ENCODE results near the gene RILP.

Gene RILP

DNA sequence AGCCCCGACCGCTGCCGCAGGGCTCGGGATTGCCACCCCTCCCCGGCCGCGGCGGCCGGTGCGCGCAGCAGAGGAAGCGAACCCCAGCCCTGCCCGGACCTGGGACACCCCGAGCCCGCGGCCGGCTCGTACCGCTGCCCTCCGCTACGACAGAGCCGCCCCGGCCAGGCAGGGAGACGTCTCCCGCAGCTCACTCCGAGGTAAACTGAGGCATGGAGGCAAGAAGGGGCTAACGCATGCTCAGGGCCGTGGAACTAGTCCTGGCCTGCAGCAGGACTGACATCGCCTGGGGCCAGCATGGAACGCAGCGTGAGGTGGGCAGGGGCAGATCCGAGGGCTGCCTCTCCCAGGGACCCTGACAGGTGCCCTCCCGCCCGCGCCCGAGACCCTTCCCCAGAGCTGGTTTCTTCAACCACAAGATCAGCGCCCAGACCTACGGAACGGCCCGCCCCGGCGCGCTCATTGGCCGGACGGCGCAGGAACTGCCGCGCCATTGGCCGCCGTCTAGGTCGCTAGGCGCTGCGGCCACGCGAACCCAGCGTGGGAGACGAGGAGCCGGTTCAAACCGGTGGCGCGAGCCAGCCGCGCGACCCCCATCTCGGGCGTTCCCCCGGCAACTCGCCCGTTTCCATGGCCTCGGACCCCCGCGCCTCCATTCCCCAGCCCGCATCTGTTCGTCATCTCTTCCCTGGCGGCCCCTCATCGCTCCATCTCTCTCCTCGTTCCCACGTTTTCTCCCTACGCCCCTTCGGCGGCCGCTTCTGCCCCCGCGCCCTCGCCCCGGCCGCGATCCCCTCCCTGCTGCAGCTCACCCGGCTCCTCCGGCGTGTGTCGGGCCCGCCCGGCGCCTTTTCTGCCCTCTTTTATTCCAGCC is 21.4 kb downstream of the RILP start, which contains the start of gene SLC43A2:
Gene SLC43A2 (minus strand): TSS at position 853 of the 874 bp plus-strand sequence. CDS start 960 bp downstream, outside the sequence.
- DNase-seq, result peak; percentile 93

DNA sequence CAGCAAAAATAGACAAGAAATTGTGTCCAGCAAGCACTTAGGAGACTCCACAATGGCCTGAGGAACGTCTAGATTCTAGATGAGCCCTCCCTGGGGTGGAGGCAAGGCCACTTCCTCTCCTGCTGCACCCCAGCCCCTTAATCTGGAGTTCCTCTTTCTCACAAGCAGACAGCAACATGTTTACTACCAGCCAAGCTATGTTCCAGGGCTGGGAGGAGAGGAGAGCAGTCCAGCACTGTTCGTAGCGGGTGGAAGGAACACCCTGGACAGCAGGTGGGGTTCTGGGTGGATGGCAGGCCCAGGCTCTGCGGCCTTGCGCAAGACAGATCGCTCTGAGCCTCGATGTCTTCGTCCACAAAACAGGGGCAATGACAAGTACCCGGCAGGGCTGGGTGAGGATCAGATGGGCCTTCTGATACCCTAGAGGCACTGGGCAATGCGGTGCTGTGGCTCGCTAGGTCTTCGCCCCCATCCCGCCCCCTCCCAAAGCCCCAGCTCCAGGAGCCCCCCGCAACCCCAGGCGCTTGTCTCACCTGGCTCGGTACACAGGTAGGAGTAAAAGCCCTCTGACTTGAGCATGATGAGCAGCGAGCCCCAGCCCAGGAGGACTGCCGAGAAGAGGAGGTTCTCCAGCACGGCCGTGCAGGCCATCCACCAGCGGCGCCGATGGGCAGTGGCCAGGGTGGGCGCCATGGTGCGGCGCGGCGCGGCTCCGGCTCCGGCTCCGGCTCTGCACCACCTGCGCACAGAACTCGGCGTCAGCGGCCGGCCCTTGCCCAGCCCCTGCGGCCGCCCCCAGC is 22.3 kb downstream of the RILP start:
- peak; percentile 37 for DNase-seq

DNA sequence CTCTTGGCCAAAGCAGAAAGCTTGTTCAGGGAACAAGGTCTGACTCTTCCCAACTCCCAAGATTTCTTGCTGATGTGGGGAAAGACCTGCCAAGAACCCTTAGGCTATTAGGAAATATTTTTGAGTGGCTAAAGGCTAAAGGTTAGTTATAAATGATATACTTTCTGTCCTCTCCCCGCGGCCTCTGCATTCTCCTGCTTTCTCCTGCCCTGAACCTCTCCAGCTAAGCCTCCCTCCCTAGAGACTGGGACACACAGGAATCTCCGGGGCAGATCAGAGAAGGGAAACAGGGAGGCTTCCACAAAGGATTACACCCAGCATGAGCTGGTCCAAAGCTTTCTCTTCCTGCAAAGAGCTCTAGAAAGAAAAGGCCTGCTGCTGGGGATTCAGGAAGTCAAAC is 23.3 kb downstream of the RILP start:
- DNase-seq, result no peak

DNA sequence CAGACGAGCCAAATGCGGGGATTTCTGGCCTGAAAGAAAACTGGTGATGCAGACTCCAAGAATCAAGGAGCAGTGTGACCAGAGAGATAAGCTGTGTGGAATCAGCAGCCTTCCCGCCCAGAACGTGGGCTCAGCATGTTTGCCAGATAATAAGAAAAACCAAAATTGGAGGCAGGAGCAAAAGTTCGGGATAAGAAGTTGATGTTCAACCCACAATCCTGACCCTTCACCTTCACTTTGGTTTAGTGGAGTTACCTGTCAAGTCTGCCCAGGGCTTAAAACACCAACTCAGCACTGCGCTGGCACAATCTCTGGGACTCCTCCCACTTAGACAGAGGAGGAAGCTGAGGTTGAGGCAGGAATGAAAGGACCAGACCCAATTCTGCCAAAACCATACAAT is 24.1 kb downstream of the RILP start:
- no peak for DNase-seq

DNA sequence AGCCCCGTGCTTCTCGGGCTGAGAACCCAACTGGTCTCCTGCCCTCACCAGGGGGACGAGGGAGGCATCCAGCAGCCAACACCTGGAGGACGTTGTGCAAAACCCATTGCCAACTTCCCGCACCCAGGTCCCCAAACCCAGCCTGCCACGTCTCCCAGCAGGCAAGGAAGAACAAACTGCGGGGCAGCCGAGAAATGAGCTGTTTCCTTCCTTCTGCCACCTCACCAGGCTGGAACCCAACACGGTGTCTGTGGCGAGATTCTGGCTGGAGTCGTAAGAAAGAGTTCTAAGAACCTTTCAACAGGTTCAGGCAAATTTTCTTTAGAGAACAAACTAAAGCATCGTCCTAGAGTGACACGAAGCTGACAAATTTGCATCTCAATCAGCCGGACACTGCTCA is 24.6 kb downstream of the RILP start:
- DNase-seq, result no peak

DNA sequence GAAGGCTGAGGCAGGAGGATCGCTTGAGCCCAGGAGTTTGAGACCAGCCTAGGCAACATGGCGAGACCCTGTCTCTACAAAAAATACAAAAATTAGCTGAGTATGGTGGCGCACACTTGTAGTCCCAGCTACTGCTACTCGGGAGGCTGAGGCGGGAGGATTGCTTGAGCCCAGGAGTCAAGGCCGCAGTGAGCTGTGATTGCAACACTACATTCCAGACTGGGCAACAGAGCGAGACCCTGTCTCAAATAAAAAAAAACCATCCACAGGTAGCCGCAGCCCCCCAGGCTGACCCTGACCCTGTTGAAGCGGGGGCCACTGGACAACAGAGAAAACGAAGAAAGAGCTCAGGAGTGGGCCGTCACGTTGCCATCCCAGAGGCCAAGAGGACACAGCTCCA is 25.0 kb downstream of the RILP start:
- DNase-seq, result no peak

DNA sequence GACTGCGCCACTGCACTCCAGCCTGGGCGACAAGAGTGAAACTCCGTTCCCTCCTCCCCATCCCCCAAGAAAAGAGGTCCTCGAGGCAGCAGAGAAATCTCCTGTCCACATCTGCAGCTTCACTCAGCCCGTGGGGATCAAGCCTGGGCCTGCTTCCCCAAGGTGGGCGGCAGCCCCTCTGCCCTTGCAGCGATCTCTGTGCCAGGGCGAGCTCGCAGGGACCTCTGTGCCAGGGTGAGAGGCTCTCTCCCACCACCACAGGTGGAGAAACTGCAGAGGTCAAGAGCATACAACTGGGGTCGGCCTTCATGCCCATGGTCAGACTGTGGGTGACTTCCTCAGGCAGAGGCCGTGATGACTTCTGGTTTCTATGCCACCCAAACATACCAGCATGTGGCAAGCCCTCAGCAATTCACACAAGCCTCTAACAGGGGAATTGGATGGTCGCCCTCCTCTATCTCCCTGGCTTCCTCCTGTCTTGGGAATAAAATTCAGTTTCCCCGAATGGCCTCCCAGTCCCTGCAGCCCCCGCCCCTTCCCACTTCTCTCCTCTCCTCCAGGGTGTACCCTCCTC is 26.5 kb downstream of the RILP start:
- no peak for DNase-seq

DNA sequence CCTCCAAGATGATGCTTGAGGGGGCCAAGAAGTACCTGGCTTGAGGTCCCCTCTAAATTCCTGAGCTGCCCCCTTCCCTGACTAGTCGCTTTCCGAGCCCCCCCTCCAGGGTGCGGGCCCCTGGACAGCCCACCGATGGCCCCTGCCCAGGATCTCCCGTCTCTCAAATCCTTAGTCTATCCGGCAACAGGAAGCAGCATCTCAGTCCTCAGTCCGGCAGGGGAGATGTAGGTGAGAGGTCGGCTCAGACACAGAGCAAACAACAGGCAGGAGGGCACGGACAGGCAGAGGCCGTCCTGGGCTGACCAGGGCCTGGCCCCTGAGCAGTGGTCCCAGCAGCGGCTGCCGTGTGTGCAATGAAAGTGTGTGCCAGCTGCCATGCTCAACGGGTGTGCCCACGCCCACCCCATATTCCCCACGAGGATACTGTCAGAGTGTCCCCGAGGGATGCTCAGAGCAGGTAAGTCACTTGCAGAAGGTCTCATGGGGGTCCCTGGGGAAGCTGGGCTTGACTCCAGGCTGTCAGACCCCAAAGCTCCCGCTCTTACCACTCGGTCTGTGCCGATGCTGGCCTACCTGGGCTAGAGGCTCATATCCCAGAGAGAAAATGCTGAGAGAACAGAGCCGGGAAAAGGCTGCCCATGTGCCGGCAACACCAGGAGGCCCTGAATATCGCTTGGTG is 28.3 kb downstream of the RILP start:
- DNase-seq, result no peak

DNA sequence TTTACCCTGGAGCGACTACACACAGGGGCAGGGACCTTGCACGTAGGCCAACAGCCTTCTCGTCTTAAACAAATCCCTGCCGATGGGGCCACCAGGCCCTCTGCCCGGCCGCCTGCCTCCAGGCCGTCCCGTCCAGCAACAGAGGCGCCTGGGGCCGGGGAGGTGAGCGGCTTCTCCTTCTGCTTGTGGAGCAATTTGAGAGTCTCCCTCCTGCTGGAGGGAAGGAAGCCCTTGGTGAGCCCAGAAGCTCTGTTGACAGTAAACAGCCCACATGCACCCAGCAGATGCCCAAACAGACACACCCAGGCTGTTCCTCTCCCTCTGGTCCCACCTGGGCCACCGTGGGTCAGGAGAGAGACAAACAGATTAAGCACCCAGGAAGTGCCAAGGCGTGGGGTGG is 29.2 kb downstream of the RILP start:
- DNase-seq, result no peak

DNA sequence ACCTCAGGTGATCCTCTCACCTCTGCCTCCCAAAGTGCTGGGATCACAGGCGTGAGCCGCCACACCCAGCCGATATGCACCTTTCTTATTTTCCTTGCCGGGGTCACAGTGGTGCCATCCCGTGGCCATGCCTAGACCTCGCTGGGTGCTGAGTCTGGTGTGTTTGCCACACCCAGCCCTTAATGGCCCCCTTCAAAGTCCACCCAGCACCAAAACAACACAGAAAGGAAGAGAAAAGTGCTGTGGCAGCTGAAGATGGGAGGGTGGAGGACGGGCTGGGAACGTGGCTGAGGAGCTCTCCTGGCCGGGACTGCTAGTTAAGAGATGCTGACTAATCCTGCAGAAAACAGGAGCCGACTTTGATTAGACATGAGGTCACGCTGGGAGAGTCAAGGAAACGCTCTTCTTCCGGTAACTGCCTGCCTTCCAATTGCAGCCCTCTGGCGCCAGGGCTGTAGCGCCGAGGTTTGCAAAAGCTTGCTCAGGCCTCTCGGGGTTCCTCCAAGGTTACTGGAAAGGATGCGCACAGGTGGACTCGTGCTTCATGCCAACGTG is 32.0 kb downstream of the RILP start:
- DNase-seq, result no peak

DNA sequence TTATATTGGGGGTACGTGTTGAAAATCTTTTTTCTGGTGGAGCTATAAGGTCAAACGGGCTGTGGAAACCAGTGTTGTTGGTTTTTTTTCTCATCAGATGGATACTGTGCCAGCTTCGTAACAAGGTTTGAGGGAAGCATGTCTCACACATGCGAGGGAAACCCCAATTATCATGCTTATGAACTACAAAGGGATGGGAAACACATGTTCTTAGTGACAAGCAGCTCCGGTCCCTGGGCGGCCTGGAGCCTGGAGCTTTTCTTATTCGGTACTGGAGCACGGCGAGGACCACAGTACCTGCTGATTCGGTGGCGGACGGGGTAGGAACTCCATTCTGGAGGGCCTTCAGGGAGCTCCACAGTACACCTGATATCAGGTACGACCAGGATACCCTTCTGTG is 33.6 kb downstream of the RILP start:
- no peak for DNase-seq

DNA sequence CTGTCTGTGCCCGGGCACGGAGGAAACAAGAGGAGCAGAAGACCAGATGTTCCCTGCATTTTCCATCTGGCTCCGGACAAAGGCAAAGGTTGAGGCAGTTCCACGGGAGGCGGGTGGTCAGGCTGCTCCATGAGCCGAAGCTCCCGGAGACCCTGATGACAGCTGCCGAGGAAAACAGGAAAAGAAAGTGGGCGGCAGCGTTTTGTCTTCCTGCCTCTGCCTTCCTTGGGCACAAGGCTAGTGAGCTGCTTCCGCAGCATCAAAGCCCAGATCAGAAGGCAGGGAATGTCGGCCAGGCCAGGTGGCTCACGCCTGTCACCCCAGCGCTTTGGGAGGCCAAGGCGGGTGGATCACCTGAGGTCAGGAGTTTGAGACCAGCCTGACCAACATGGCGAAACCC is 37.3 kb downstream of the RILP start:
- no peak for DNase-seq

DNA sequence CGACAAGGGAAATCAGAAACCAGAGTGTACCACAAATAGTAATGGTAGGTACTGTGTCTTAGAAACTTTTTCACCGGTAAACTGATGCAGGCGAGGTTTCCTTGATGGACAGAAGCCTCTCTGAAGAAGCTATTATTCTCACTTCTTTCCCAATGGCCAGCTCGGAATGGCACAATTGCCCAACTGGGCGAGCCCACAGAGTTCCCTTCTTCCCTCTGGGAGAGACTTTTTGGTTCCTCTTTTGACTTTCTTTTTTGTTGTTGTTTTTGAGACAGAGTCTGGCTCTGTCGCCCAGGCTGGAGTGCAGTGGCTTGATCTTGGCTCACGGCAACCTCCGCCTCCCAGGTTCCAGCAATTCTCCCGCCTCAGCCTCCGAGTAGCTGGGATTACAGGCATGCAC is 38.0 kb downstream of the RILP start:
- DNase-seq, result no peak

DNA sequence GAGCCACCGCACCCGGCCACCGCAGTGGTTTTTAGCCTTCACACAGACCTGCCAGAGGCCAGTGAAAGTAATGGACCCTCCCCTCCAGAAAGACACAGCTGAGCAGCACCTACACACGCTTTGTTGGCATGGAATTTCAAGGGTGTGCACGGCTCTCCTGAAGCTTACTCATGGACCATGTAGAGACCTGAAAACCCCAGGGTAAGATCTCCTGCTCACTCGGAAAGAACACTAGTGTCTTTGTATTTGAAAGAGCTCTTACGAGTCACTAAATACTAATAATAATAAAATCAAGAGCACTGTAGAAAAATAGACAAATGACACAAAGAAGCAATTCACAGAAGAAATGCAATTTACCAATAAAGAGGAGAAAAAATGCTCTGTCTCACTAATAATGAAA is 41.0 kb downstream of the RILP start:
- DNase-seq, result no peak

DNA sequence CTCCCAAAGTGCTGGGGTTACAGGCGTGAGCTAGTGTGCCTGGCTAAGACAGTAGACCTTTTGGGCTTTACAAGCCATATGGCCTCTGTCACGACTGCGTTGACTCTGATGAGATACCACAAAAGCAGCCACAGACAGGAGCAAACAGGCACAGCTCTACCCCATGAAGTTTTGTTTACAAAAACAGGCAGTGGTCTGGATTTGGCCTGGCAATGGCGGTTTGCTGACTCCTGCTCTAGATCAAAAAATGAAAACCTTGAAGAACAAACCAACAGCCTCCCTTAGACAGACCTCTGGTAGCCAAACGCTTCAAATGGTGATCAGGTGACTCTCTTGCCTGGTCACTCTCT is 41.7 kb downstream of the RILP start:
- no peak for DNase-seq

DNA sequence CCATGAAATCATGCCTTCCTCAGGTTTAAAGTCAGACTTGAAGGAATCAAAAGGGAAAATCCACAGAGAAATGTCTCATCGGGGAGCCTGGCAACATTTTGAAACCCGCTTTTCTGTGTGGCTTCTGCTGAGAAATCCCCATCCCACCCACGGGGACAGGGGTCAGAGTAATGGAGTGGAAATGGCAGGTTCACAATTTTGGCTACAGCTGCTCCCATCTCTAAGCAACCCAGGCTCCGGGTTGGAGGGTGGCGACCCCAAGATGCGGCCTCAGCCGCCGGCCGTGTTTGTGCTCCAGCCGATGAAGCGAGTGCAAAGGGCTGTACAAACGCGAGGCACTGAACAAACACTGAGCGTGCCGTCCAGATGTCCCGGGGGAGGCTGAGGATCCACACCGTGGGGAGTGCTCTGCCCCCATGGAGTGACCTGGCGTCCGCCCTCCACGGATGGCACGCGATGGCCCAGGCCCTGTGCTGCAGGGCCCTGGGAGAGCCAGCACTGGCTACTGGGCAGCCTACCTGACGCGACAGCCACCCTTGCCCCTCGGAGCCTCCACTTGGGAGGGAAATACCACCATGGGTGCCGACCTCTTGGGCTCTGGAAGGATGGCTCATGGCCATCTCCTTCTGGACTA is 43.2 kb downstream of the RILP start:
- DNase-seq, result no peak

DNA sequence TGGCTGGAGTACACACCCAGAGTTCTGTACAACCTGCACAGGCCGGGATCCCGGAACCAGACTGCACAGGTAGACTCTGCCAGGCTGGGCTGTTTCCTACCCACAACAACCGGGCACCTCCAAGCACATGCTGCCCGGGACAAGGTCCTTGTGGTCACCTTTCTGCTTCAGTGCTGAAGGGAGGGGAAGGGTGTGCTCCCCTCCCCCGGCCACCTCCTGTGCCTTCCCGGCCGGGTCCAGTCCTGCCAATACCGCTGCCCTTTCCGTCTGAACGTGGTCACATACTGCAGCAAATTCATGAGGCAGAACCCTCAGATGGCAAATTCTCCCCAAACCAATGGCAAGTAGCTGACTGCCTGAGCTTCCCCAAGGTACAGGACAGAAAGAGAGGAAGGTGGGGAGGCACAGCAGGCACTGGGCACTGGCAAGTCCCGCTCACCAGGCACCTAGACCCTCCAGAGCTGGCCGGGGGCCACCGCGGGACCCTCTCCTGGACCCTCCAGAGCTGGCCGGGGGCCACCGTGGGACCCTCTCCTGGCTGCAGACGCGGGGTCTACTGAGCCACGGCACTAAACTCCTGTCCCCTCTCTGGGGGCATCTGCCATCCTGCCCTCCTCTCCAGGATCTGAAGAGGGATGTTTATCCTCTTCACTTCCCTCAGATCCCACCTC is 43.9 kb downstream of the RILP start:
- no peak for DNase-seq

DNA sequence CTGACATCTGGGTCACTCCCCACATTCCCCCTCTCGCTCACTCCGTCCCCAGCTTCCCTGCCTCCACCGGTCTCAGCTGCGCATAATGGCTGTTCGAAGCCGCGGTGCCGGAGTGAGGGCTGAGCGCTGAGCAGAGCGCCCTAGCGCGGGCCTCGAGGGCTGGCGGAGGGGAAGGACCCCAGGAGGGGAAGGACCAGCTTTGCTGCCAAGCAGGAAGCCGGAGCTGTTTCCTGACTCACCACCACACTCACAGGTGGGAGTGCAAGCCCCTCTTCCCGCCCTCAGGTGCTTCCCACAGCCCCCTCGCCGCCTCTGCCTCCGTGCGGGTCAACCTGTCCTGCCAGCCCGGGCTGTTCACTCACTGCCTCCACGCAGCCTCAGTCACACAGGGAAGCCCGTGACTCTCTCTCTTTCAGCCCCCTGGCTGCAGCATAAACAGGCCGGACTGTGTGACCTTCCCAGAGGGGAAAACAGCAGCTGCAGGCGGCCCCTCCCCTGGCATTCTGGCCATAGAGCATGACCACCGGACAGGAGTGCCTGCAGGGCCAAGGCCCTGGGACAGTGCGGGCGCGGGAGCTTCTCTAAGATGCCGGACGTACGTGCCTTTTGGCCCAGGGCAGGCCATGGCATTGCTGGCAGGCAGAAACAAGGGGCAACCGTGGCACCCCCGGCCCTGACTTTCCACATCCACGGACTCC is 44.7 kb downstream of the RILP start:
- DNase-seq, result no peak

DNA sequence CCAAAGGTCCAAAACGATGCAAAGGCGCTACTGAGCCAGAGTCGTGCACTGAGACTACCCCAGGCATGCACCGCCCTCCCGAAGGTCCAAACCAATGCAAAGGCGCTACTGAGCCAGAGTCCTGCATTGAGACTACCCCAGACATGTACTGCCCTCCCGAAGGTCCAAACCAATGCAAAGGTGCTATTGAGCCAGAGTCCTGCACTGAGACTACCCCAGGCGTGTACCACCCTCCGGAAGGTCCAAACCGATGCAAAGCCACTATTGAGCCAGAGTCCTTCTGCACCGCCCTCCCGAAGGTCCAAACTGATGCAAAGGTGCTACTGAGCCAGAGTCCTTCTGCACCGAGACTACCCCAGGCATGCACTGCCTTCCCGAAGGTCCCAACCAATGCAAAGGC is 48.1 kb downstream of the RILP start:
- DNase-seq, result no peak

DNA sequence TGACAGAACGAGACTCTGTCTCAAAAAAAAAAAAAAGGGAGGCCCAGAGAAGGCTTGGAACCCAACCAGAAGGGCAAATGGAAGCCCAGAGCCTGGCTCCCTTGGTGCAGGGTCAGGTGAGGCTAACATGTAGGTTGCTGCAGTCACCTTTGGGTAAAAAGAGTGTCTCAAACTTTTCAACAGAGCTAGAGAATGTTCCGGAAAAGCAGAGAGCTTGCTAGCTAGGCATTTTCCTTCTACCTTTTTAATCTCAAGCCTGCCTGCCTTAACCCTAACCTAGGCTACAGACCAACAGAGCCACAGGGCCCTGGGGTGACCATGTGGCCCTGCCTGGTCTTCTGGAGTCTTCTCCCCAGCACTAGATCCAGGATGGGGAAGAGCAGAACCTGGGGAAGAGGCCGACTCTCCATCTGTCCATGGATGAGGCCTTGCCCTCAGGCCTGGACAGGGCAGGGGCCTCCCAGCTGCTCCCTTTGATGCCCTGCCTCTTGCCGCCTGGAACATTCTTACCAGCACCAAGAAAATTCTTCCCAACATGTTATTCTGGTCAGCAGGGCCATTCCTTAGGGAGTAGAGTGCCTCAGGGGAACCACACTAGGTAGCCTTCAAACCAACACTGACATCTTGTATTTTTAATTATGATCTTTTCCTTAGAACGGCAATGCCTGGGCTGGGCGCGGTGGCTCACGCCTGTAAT is 51.1 kb downstream of the RILP start:
- DNase-seq, result no peak

Measured in NCI-H69 (cell line).